Central memory CD8-positive, alpha-beta T cell (primary cell): ENCODE data around the gene PTBP3.
A peak's percentile ranks its signal among the peaks of the same experiment; 100 is the strongest.
"Not testable (repeated sequence)": the region's sequence is repeated elsewhere in the genome, so short reads cannot be mapped to it uniquely, and the experiment has no call there.

Source experiments
- ATAC-seq: fragments of 150-1000 bp; cut with Tn5 transposase; replicated peaks from 2 replicates; pipeline ENCODE4 v1.10.0; 2022; ENCODE audit warnings: mild to moderate bottlenecking, moderate FRiP score, moderate number of reproducible peaks; ENCODE audit not compliant: poor library complexity, severe bottlenecking; ENCODE audit errors: extremely low read depth
- DNase-seq, 2 donors: peaks; one replicate each; pipeline ENCODE4 v3.0.0; 2021; ENCODE audit warnings: low spot score in 2 of 2
- H3K27ac Mint-ChIP-seq: one replicate; pipeline ENCODE4 v1.8.0; 2022; ENCODE audit warnings: low read depth, mild to moderate bottlenecking, moderate library complexity, mixed read lengths
- H3K27me3 Mint-ChIP-seq: one replicate; pipeline ENCODE4 v1.8.0; 2022; ENCODE audit warnings: mixed read lengths
- H3K36me3 Mint-ChIP-seq: one replicate; pipeline ENCODE4 v1.8.0; 2022; ENCODE audit warnings: mild to moderate bottlenecking, moderate library complexity, mixed read lengths; ENCODE audit not compliant: insufficient read depth
- H3K4me1 Mint-ChIP-seq: one replicate; pipeline ENCODE4 v1.8.0; 2022; ENCODE audit warnings: mixed read lengths
- H3K4me3 Mint-ChIP-seq: one replicate; pipeline ENCODE4 v1.8.0; 2022; ENCODE audit warnings: mild to moderate bottlenecking, moderate library complexity, mixed read lengths
- H3K9me3 Mint-ChIP-seq: one replicate; pipeline ENCODE4 v1.8.0; 2022; ENCODE audit warnings: mixed read lengths

The PTBP3 gene

GRCh38 chr9:112200711-112201110 is 132.7 kb downstream of the PTBP3 start:
- Mint-ChIP-seq H3K9me3 (peaks cover 3% of the 10 kb centered on the region), H3K4me3 (no peak overlapping the region), H3K36me3 (no peaks in the 10 kb centered on the region), H3K27ac (no peak overlapping the region), H3K27me3 (no peaks in the 10 kb centered on the region), H3K4me1 (peaks cover 7% of the 10 kb centered on the region)
- no peak for ATAC-seq
- DNase-seq: no peak

GRCh38 chr9:112198646-112199045 is 134.8 kb downstream of the PTBP3 start:
- peaks cover 3% of the 10 kb centered on the region for H3K9me3 Mint-ChIP-seq
- no peak for DNase-seq
- H3K36me3 Mint-ChIP-seq: no peaks in the 10 kb centered on the region
- no peak overlapping the region for H3K27ac Mint-ChIP-seq
- H3K4me1 Mint-ChIP-seq: peaks cover 7% of the 10 kb centered on the region
- no peak overlapping the region for H3K4me3 Mint-ChIP-seq
- ATAC-seq: no peak
- H3K27me3 Mint-ChIP-seq: no peaks in the 10 kb centered on the region

GRCh38 chr9:112194969-112195431 is 138.4 kb downstream of the PTBP3 start:
- Mint-ChIP-seq H3K9me3 (no peaks in the 10 kb centered on the region), H3K4me3 (no peak overlapping the region), H3K4me1 (peaks cover 7% of the 10 kb centered on the region), H3K36me3 (no peaks in the 10 kb centered on the region), H3K27ac (no peak overlapping the region), H3K27me3 (no peaks in the 10 kb centered on the region)
- DNase-seq (no peak), ATAC-seq (no peak)

- Mint-ChIP-seq H3K27ac (no peak overlapping the region), H3K4me1 (no peaks in the 10 kb centered on the region), H3K9me3 (no peaks in the 10 kb centered on the region), H3K4me3 (no peak overlapping the region), H3K27me3 (no peaks in the 10 kb centered on the region), H3K36me3 (no peaks in the 10 kb centered on the region)
- ATAC-seq: no peak
- no peak for DNase-seq
Measured at GRCh38 chr9:112193572-112194288, 139.7 kb downstream of the PTBP3 start.

- not testable (repeated sequence) for H3K36me3 Mint-ChIP-seq, H3K4me3 Mint-ChIP-seq, DNase-seq, H3K4me1 Mint-ChIP-seq, ATAC-seq, H3K27ac Mint-ChIP-seq, H3K9me3 Mint-ChIP-seq, H3K27me3 Mint-ChIP-seq
Measured at GRCh38 chr9:112190320-112190719, 143.1 kb downstream of the PTBP3 start.

- DNase-seq (no peak), ATAC-seq (no peak)
- Mint-ChIP-seq H3K4me3 (no peak overlapping the region), H3K4me1 (no peaks in the 10 kb centered on the region), H3K36me3 (no peaks in the 10 kb centered on the region), H3K27ac (no peak overlapping the region), H3K27me3 (no peaks in the 10 kb centered on the region), H3K9me3 (no peaks in the 10 kb centered on the region)
Measured at GRCh38 chr9:112188884-112189283, 144.5 kb downstream of the PTBP3 start.

- H3K4me1 Mint-ChIP-seq: peaks cover 4% of the 10 kb centered on the region
- no peaks in the 10 kb centered on the region for H3K36me3 Mint-ChIP-seq
Measured at GRCh38 chr9:112187404-112187803, 146.0 kb downstream of the PTBP3 start.

GRCh38 chr9:112186695-112187094 is 146.7 kb downstream of the PTBP3 start:
- no peak overlapping the region for H3K27ac Mint-ChIP-seq
- ATAC-seq: no peak
- no peaks in the 10 kb centered on the region for H3K36me3 Mint-ChIP-seq

More at GRCh38 chr9:112187404-112187803, 146.0 kb downstream of the PTBP3 start:
- peaks cover 6% of the 10 kb centered on the region for H3K9me3 Mint-ChIP-seq
- H3K27me3 Mint-ChIP-seq: no peaks in the 10 kb centered on the region
- ATAC-seq: no peak
- DNase-seq: no peak
- H3K27ac Mint-ChIP-seq: no peak overlapping the region
- H3K4me3 Mint-ChIP-seq: no peak overlapping the region

GRCh38 chr9:112184946-112185345 is 148.5 kb downstream of the PTBP3 start:
- no peak overlapping the region for H3K4me3 Mint-ChIP-seq

More at GRCh38 chr9:112186695-112187094, 146.7 kb downstream of the PTBP3 start:
- Mint-ChIP-seq H3K4me3 (no peak overlapping the region), H3K27me3 (no peaks in the 10 kb centered on the region), H3K4me1 (peaks cover 6% of the 10 kb centered on the region), H3K9me3 (peaks cover 6% of the 10 kb centered on the region)
- DNase-seq: no peak

GRCh38 chr9:112184221-112184620 is 149.2 kb downstream of the PTBP3 start:
- no peak overlapping the region for H3K4me3 Mint-ChIP-seq
- ATAC-seq: no peak
- peaks cover 9% of the 10 kb centered on the region for H3K36me3 Mint-ChIP-seq
- DNase-seq: no peak
- H3K27me3 Mint-ChIP-seq: no peaks in the 10 kb centered on the region
- no peak overlapping the region for H3K27ac Mint-ChIP-seq
- H3K9me3 Mint-ChIP-seq: peaks cover 6% of the 10 kb centered on the region
- H3K4me1 Mint-ChIP-seq: peaks cover 21% of the 10 kb centered on the region

More at GRCh38 chr9:112184946-112185345, 148.5 kb downstream of the PTBP3 start:
- peaks cover 9% of the 10 kb centered on the region for H3K36me3 Mint-ChIP-seq
- no peak for ATAC-seq
- H3K27ac Mint-ChIP-seq: no peak overlapping the region
- peaks cover 6% of the 10 kb centered on the region for H3K9me3 Mint-ChIP-seq
- peaks cover 21% of the 10 kb centered on the region for H3K4me1 Mint-ChIP-seq
- no peaks in the 10 kb centered on the region for H3K27me3 Mint-ChIP-seq
- no peak for DNase-seq

GRCh38 chr9:112180387-112180881 is 153.0 kb downstream of the PTBP3 start:
- ATAC-seq (peak; percentile 57), DNase-seq (peak in 1 of 2 donors; percentile 47)
- H3K36me3 Mint-ChIP-seq: peaks cover 15% of the 10 kb centered on the region
- H3K4me3 Mint-ChIP-seq: peak overlapping the region; percentile 49
- peaks cover 53% of the 10 kb centered on the region for H3K4me1 Mint-ChIP-seq
- H3K9me3 Mint-ChIP-seq: peaks cover 6% of the 10 kb centered on the region
- no peaks in the 10 kb centered on the region for H3K27me3 Mint-ChIP-seq
- H3K27ac Mint-ChIP-seq: peak overlapping the region; percentile 93

- Mint-ChIP-seq H3K4me1 (peaks cover 56% of the 10 kb centered on the region), H3K27me3 (no peaks in the 10 kb centered on the region), H3K4me3 (no peak overlapping the region), H3K36me3 (peaks cover 15% of the 10 kb centered on the region), H3K9me3 (peaks cover 6% of the 10 kb centered on the region), H3K27ac (peak overlapping the region; percentile 93)
- ATAC-seq: no peak
- DNase-seq: no peak
Measured at GRCh38 chr9:112179816-112180215, 153.6 kb downstream of the PTBP3 start.

- DNase-seq: peak in 1 of 2 donors; percentile 40
- H3K4me1 Mint-ChIP-seq: peaks cover 80% of the 10 kb centered on the region
- H3K27me3 Mint-ChIP-seq: no peaks in the 10 kb centered on the region
- peak overlapping the region; percentile 77 for H3K4me3 Mint-ChIP-seq
- peak overlapping the region; percentile 95 for H3K27ac Mint-ChIP-seq
- H3K9me3 Mint-ChIP-seq: no peaks in the 10 kb centered on the region
- H3K36me3 Mint-ChIP-seq: peaks cover 15% of the 10 kb centered on the region
- ATAC-seq: peak; percentile 68
Measured at GRCh38 chr9:112176524-112176923, 156.9 kb downstream of the PTBP3 start.
